ENCODE measurements around the gene HDAC11. TPM values are rescaled to one million over a fixed set of nuclear protein-coding genes. Genes with fewer than 3 reads are reported as not detected.
A peak's percentile ranks its signal among the peaks of the same experiment; 100 is the strongest.

The HDAC11 gene
- total and polyA plus RNA-seq, 9 of the 15 experiments (the other 6 are each of a cell fraction or from before 2014, with no cell fraction given) = 0.60 to 6.0 (median 4.5) TPM

GRCh38 chr3:13522236-13522635 is 42.1 kb downstream of the HDAC11 start:
- Histone ChIP-seq H3K4me2 (ENCODE audit: insufficient read depth, low read length) (no peak overlapping the region), H3K27me3 (ENCODE audit: control insufficient read depth in 2 of 2, insufficient read depth in 2 of 2, low read length in 2 of 2) (peaks cover 42 to 62% of the 10 kb centered on the region in 2 experiments), H3K79me2 (ENCODE audit: control insufficient read depth, insufficient read depth, low read length) (no peaks in the 10 kb centered on the region), H3K9me3 (replicated peaks; ENCODE audit: control insufficient read depth, insufficient read depth, low read depth, low read length) (no peaks in the 10 kb centered on the region), H3K4me3 (no peak overlapping the region), H3K36me3 (ENCODE audit: control insufficient read depth, insufficient read depth, low read length) (no peaks in the 10 kb centered on the region), H2AFZ (ENCODE audit: low read depth, low read length) (no peak overlapping the region), H3K4me1 (replicated peaks in 1 of 2; ENCODE audit: control insufficient read depth in 2 of 2, insufficient read depth in 2 of 2, low read length in 2 of 2) (peaks cover 0 to 14% of the 10 kb centered on the region in 2 experiments; a peak in 2 of 5 replicates), H4K20me1 (replicated peaks; ENCODE audit: control insufficient read depth, insufficient read depth, low read length) (no peaks in the 10 kb centered on the region; the same call in 1 of the 2 replicates), H3K27ac (ENCODE audit: extremely low read depth, low read depth, low read length) (no peak overlapping the region), H3K9me1 (ENCODE audit: control insufficient read depth, insufficient read depth, low read length) (no peaks in the 10 kb centered on the region), H3K9ac (ENCODE audit: insufficient read depth in 1 of 2, low read depth in 2 of 2, low read length in 2 of 2) (no peak overlapping the region)
- WGBS (ENCODE audit: insufficient coverage, low coverage, missing lambda C conversion rate) = 1% methylated on average over 5 of the region's 5 CpGs
- ChIA-PET CTCF (ENCODE audit: low intra/inter-chr PET ratio) (no interaction called here), POLR2A (no interaction called here)
- in situ Hi-C loops (cut with MboI) (no loop called here), intact Hi-C loops (cut with micrococcal nuclease) (no loop called here)
- BruUV-seq (replicated peaks) = no TSS peak
- ATAC-seq (no peak), DNase-seq (ENCODE audit: extremely low read depth in 1 of 4, low spot score in 3 of 4) (no peak), FAIRE-seq (no peak)
- TF ChIP-seq RBM25 (IDR thresholded peaks at IDR 0.05; ENCODE audit: low read depth, low read length, severe bottlenecking) (peak; percentile 60), FOS (IDR thresholded peaks at IDR 0.05; ENCODE audit: extremely low read depth, insufficient read length) (no peak), GABPA (tag; conservative IDR thresholded peaks at IDR 0.05; ENCODE audit: low read depth) (no peak), FOXA1 (IDR thresholded peaks at IDR 0.05; ENCODE audit: borderline replicate concordance) (no peak), HLTF (IDR thresholded peaks at IDR 0.05) (no peak), XRCC3 (IDR thresholded peaks at IDR 0.05) (no peak), ZNF764 (CRISPR knock-in tag; IDR thresholded peaks at IDR 0.05; ENCODE audit: low read depth) (no peak), BRD4 (IDR thresholded peaks at IDR 0.05) (no peak), ZNF511 (CRISPR knock-in tag; IDR thresholded peaks at IDR 0.05) (no peak), SREBF2 (CRISPR knock-in tag; IDR thresholded peaks at IDR 0.05) (no peak), SMAD1 (IDR thresholded peaks at IDR 0.05; ENCODE audit: low read depth, low read length, partially characterized antibody) (no peak), PBX2 (CRISPR knock-in tag; IDR thresholded peaks at IDR 0.05; ENCODE audit: low read depth) (no peak), PBX2 (tag; conservative IDR thresholded peaks at IDR 0.05; ENCODE audit: low read depth) (no peak), ARNT (IDR thresholded peaks at IDR 0.05) (no peak), RUNX1 (IDR thresholded peaks at IDR 0.05; ENCODE audit: low read depth) (no peak), BCOR (IDR thresholded peaks at IDR 0.05) (0 out of 2 replicates have a peak, but pooled peaks have one; percentile 14), ZNF79 (CRISPR knock-in tag; IDR thresholded peaks at IDR 0.05; ENCODE audit: low read depth) (no peak), SMAD3 (CRISPR knock-in tag; conservative IDR thresholded peaks at IDR 0.05) (no peak), FOSL1 (tag; conservative IDR thresholded peaks at IDR 0.05) (no peak), JUND (IDR thresholded peaks at IDR 0.05; ENCODE audit: borderline replicate concordance, low read depth, low read length) (no peak), JUND (tag; IDR thresholded peaks at IDR 0.05; ENCODE audit: borderline replicate concordance, low read depth, low read length) (no peak), SAP30 (IDR thresholded peaks at IDR 0.05; ENCODE audit: borderline replicate concordance, insufficient read depth, low read depth, low read length, poor library complexity, severe bottlenecking) (no peak)
- TF ChIP-seq, protein P1, sequence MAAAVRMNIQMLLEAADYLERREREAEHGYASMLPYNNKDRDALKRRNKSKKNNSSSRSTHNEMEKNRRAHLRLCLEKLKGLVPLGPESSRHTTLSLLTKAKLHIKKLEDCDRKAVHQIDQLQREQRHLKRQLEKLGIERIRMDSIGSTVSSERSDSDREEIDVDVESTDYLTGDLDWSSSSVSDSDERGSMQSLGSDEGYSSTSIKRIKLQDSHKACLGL (CRISPR knock-in tag; IDR thresholded peaks at IDR 0.05; ENCODE audit: borderline replicate concordance, poor library complexity, severe bottlenecking) = no peak

All from K562 (cell line).